BE2C (cell line): ENCODE data around the gene TCEA3.

Experiments used
- DNase-seq: peaks from one replicate; pipeline ENCODE4 v3.0.0-alpha.2; 2020
- H3K27me3 ChIP-seq: fragments of 250-450 bp; sonication (Bioruptor Pico); 2 replicates; pipeline ENCODE4 v1.5.1; 2020; ENCODE audit warnings: mild to moderate bottlenecking
- H3K36me3 ChIP-seq: fragments of 250-450 bp; sonication (Bioruptor Pico); 2 replicates; pipeline ENCODE4 v1.5.1; 2020; ENCODE audit warnings: mild to moderate bottlenecking
- H3K4me1 ChIP-seq: fragments of 250-450 bp; sonication (Bioruptor Pico); 2 replicates; pipeline ENCODE4 v1.5.1; 2020
- H3K4me3 ChIP-seq: 2 replicates; pipeline ENCODE4 v1.5.1; 2011; ENCODE audit warnings: low read depth, low read length
- H3K9me3 ChIP-seq: fragments of 250-450 bp; sonication (Bioruptor Pico); 2 replicates; pipeline ENCODE4 v1.5.1; 2020
- TF ChIP-seq, protein P1 (sequence below): IDR thresholded peaks from 2 replicates; pipeline ENCODE4 v1.5.1; 2012; ENCODE audit warnings: mild to moderate bottlenecking, low read depth, low read length

TCEA3 gene

GRCh38 chr1:23459338-23459757 is 34.8 kb upstream of the TCEA3 start:
- no peaks in the 10 kb centered on the region for H3K36me3 ChIP-seq
- H3K9me3 ChIP-seq, result no peaks in the 10 kb centered on the region
- no peak for DNase-seq
- H3K4me1 ChIP-seq, result no peaks in the 10 kb centered on the region
- H3K4me3 ChIP-seq, result no peak overlapping the region
- TF ChIP-seq, protein P1, sequence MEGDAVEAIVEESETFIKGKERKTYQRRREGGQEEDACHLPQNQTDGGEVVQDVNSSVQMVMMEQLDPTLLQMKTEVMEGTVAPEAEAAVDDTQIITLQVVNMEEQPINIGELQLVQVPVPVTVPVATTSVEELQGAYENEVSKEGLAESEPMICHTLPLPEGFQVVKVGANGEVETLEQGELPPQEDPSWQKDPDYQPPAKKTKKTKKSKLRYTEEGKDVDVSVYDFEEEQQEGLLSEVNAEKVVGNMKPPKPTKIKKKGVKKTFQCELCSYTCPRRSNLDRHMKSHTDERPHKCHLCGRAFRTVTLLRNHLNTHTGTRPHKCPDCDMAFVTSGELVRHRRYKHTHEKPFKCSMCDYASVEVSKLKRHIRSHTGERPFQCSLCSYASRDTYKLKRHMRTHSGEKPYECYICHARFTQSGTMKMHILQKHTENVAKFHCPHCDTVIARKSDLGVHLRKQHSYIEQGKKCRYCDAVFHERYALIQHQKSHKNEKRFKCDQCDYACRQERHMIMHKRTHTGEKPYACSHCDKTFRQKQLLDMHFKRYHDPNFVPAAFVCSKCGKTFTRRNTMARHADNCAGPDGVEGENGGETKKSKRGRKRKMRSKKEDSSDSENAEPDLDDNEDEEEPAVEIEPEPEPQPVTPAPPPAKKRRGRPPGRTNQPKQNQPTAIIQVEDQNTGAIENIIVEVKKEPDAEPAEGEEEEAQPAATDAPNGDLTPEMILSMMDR, result no peak
- no peaks in the 10 kb centered on the region for H3K27me3 ChIP-seq

- Histone ChIP-seq H3K4me3 (no peak overlapping the region), H3K9me3 (no peaks in the 10 kb centered on the region), H3K4me1 (peaks cover 9% of the 10 kb centered on the region), H3K36me3 (no peaks in the 10 kb centered on the region), H3K27me3 (no peaks in the 10 kb centered on the region)
- TF ChIP-seq, protein P1, result no peak
- no peak for DNase-seq
Measured at GRCh38 chr1:23456226-23456625, 31.7 kb upstream of the TCEA3 start.

DNA sequence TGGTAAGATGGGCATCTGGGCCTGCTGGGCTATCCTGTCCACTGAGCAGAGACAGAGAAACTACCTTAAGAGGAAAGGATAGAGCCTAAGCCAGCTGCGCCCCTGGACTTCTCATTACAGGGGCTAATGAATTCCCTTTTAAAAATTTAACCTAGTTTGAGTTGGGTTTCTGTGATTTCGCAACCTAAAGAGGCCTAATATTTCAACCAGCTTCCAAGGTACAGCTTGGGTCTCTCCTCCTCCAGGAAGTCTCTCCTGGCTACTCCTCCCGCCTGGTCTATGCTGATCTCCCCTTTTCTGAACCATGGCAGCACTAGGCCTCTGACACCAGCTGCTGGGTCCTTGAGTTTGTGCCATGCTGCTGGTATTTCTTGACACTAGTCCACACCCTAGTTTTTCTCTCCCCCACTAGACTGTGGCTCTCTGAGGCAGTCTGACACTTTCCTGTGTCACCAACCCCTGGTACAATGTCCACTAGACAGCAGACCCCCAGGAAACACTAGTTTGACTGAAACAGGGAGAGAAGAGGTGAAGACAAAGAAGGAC is 29.0 kb upstream of the TCEA3 start:
- no peak for DNase-seq
- no peak overlapping the region for H3K4me3 ChIP-seq
- TF ChIP-seq, protein P1, result no peak
- no peaks in the 10 kb centered on the region for H3K27me3 ChIP-seq
- no peaks in the 10 kb centered on the region for H3K9me3 ChIP-seq
- no peaks in the 10 kb centered on the region for H3K36me3 ChIP-seq
- H3K4me1 ChIP-seq, result peaks cover 14% of the 10 kb centered on the region

GRCh38 chr1:23452011-23452411 is 27.5 kb upstream of the TCEA3 start:
- Histone ChIP-seq H3K9me3 (no peaks in the 10 kb centered on the region), H3K27me3 (no peaks in the 10 kb centered on the region), H3K4me1 (peaks cover 14% of the 10 kb centered on the region), H3K4me3 (no peak overlapping the region), H3K36me3 (no peaks in the 10 kb centered on the region)
- TF ChIP-seq, protein P1, result no peak
- peak; percentile 63 for DNase-seq

- Histone ChIP-seq H3K9me3 (no peaks in the 10 kb centered on the region), H3K36me3 (no peaks in the 10 kb centered on the region), H3K4me3 (no peak overlapping the region), H3K4me1 (peaks cover 14% of the 10 kb centered on the region), H3K27me3 (no peaks in the 10 kb centered on the region)
- TF ChIP-seq, protein P1, result no peak
- no peak for DNase-seq
Measured at GRCh38 chr1:23451441-23451840, 26.9 kb upstream of the TCEA3 start.

DNA sequence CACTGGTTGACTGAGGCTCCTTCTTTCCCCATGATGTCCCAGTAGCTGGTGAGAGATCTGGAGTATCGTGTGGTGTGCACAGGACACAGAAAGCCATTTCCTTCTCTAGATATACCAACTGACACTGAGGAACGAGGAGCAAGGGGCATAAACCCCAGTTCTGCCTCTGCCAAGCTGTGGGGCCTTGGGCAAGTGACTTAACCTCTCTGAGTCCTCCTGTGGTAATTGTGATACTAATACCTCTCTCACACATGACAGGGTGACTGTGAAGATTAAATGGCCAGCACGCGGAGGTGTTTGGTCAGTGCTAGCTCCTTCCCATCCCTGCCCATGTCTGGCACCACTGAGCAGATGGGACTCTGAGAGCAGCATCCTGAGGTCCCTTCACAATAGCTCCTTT is 26.3 kb upstream of the TCEA3 start:
- Histone ChIP-seq H3K27me3 (no peaks in the 10 kb centered on the region), H3K4me3 (no peak overlapping the region), H3K4me1 (peaks cover 14% of the 10 kb centered on the region), H3K9me3 (no peaks in the 10 kb centered on the region), H3K36me3 (no peaks in the 10 kb centered on the region)
- DNase-seq, result no peak
- TF ChIP-seq, protein P1, result no peak
